Astrocyte of the hippocampus (primary cell): Measurements from ENCODE around the gene TCAF1.
A peak's percentile ranks its signal among the peaks of the same experiment; 100 is the strongest.

ENCODE experiments used
- DNase-seq: peaks from one replicate; pipeline ENCODE4 v3.0.0; 2011; ENCODE audit warnings: low read depth, low spot score

TCAF1 gene, protein sequence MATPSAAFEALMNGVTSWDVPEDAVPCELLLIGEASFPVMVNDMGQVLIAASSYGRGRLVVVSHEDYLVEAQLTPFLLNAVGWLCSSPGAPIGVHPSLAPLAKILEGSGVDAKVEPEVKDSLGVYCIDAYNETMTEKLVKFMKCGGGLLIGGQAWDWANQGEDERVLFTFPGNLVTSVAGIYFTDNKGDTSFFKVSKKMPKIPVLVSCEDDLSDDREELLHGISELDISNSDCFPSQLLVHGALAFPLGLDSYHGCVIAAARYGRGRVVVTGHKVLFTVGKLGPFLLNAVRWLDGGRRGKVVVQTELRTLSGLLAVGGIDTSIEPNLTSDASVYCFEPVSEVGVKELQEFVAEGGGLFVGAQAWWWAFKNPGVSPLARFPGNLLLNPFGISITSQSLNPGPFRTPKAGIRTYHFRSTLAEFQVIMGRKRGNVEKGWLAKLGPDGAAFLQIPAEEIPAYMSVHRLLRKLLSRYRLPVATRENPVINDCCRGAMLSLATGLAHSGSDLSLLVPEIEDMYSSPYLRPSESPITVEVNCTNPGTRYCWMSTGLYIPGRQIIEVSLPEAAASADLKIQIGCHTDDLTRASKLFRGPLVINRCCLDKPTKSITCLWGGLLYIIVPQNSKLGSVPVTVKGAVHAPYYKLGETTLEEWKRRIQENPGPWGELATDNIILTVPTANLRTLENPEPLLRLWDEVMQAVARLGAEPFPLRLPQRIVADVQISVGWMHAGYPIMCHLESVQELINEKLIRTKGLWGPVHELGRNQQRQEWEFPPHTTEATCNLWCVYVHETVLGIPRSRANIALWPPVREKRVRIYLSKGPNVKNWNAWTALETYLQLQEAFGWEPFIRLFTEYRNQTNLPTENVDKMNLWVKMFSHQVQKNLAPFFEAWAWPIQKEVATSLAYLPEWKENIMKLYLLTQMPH

GRCh38 chr7:143901668-143902331, at the start of gene TCAF1:
Gene TCAF1 (minus strand): TSS chr7:143902176. CDS start chr7:143876608, 25,568 bp downstream.
- peak; percentile 98 for DNase-seq

DNA sequence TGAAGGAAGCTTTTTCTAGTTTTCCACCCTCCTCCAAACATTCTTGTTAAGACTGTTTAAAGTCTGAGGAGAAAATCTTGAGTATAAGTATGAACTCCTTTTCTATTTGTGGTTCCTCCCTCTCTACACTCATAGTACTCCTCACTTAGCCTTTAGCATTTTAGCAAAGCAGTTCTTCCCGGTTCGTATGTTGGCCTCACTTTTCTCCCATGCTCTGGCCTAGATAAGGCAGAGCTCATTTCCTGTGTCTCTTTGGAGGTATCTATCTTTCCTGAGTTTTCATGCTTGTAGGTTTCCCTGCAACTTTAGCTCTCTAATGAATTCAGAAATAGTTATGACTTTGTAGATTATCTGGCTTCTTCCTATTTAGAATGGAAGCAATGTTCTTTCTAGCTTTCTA, 46.8 kb upstream of the TCAF1 start:
- DNase-seq = no peak

DNA sequence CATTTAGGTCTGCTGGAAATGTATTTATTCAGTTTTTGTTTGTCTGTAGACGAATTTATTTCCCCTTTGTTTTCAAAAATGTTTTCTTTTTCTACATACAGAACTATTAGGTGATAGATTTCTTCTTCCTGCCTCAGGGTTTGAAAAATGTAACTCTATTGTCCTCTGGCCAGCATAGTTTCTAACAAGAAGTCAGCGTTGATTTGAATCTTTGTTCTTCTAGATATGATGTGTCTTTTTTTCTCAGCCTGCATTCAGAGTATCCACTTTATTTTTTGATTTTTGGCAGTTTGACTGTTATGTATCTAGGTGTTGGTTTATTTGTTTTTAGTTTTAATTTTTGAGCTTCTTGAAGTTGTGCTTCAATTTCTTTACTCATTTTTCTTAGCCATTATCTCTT, 45.1 kb upstream of the TCAF1 start:
- DNase-seq = no peak

GRCh38 chr7:143945423-143945822, 43.4 kb upstream of the TCAF1 start:
- no peak for DNase-seq

DNA sequence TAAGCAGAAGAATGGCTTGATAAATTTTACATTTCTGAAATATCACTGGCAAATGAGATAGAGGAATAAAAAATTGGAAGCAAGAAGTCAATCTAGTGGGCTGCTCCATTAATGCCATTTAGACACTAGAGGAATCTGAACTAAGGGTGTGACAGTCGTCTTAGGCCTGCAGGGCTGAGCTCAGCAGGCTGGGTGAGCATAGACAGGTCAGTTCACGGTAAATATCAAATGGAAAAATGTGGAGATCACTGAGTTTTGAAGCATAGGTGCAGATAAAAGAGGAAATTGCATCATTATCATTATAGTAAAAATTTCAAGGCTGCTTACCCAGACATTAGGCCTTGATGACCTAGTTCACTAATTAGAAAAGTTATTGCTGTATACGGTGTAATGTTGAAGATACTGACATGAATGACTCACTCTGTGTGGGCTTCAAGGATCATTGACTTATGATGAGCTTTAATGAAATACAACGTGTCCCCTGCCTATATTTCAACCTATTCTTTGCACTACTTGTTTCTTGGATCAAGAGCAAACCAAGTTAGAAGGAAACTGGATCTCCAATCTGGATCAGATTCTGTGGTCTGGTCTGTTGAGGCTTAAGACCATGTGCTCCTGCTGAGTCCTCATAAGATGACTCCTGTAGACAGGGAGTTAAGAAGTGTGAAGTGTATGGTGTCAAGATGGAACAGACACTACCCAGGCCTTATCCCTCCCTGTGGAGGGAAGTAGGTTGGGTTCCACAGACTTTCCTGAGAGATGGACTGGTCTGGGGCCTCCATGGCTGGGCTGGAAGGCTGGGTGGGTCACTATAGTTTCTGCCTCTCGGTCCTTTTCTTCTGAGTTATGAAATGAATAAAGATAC, 36.6 kb upstream of the TCAF1 start:
- no peak for DNase-seq

GRCh38 chr7:143936087-143937009, 34.4 kb upstream of the TCAF1 start:
- DNase-seq = peak; percentile 9

GRCh38 chr7:143934526-143935325, 32.8 kb upstream of the TCAF1 start, which contains the start of gene OR2F2:
Gene OR2F2 (plus strand): TSS chr7:143935233. CDS start chr7:143935233, 0 bp downstream.
- peak; percentile 35 for DNase-seq

GRCh38 chr7:143931739-143932138, 29.8 kb upstream of the TCAF1 start:
- no peak for DNase-seq

DNA sequence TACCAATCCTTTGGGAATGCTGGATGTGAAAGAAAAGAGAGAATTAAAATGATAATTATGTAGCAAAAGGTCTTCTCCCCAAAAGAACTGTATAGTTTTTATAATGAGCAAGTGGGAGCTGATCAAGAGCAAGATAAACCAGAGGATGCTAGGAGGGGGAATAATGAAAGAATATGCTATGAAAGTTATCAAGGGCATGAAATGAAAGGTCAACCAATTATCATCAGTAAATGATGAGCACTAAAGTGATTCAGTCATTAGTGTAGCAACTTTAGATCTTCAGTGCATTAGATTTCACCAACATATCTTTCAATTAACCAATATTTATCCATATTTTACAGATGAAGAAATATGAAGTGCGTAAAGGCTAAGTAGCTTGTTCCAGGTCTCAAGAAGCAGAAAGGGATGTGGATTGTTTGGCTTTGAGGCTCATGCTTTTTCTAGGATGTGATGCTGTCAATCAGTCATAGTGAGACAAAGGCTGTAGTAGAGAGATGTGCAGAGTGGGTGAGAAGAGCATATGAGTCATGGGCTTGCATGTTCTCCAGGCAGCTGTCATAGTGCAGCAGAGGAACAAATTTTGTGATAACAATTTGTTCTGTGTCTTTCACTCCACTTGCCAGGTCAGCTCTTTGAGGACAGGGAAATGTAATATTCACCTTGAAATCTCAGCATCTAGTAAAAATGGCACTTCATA, 27.4 kb upstream of the TCAF1 start:
- DNase-seq = no peak

GRCh38 chr7:143924851-143925250, 22.9 kb upstream of the TCAF1 start:
- DNase-seq = no peak

GRCh38 chr7:143914938-143915652, 13.1 kb upstream of the TCAF1 start:
- DNase-seq = no peak

DNA sequence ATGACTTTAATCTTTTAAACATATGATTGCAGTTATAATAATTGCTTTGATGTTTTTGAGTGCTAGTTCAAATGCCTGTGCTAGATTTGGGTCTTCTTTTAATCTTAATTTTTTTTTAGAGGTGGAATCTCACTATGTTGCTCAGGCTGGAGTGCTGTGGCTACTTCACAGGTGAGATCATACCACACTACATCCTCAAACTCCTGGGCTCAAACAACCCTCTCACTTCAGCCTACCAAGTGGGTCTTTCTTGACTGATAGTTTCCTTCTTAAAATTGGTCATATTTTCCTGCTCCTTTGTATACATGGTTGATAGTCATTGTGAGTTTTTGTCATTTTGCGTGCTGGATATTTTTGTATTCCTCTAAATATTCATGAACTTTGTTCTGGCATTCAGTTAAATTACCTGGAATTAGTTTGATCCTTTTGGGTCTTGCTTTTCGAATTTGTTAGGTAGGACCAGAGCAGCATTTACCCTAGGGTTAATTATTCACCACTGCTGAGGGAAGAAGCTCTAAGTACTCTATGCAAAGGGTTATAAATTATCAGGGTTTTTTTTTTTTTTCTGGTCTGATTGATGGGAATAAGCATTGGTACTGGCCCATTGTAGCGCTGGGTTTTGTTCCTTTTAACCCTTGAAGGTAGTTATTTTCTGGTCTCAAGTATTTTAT, 12.1 kb upstream of the TCAF1 start:
- no peak for DNase-seq

GRCh38 chr7:143910473-143911248, 8.7 kb upstream of the TCAF1 start:
- no peak for DNase-seq

DNA sequence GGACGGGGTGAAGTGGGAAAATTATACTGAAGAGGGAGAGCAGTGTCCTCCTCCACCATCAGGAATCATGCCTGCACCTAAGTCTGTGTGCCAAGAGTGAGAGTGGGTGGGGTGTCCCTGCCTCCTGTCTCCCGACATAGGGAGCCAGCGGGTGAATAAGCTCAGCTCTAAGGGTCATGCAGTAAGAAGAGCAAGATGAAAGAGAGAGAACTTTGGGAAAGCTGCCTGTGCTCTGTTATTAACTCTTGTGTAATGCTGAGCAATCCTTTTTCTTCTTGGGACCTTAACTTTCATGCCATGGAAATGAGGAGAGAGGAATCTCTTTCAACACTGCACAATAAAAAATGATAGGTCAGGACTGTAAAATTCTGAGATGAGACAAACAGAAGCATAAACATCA, 7.9 kb upstream of the TCAF1 start:
- no peak for DNase-seq

GRCh38 chr7:143908120-143908519, 6.1 kb upstream of the TCAF1 start:
- DNase-seq = no peak

GRCh38 chr7:143906895-143907294, 4.9 kb upstream of the TCAF1 start:
- no peak for DNase-seq
